ENCODE measurements around the gene ALPI.

The ALPI gene

GRCh38 chr2:232501794-232502390 is 45.9 kb downstream of the ALPI start:
- DNase-seq (ENCODE audit: low spot score): no peak

GRCh38 chr2:232502511-232502910 is 46.6 kb downstream of the ALPI start:
- DNase-seq (ENCODE audit: low spot score): no peak

- no peak for DNase-seq (ENCODE audit: low spot score)
These were observed 47.2 kb downstream of the ALPI start for GRCh38 chr2:232502911-232503808.

GRCh38 chr2:232503809-232504323 is 47.9 kb downstream of the ALPI start:
- no peak for DNase-seq (ENCODE audit: low spot score)

- DNase-seq (ENCODE audit: low spot score): no peak
These were observed 48.5 kb downstream of the ALPI start for GRCh38 chr2:232504438-232504837.

GRCh38 chr2:232505856-232506255 is 49.9 kb downstream of the ALPI start:
- DNase-seq (ENCODE audit: low spot score): no peak

- DNase-seq (ENCODE audit: low spot score): no peak
These were observed 50.8 kb downstream of the ALPI start for GRCh38 chr2:232506709-232507108.

- DNase-seq (ENCODE audit: low spot score): no peak
These were observed 52.3 kb downstream of the ALPI start for GRCh38 chr2:232508251-232508650.
